A549 (cell line): ENCODE measurements around the gene FOXO6. TPM values are rescaled to one million over a fixed set of nuclear protein-coding genes. Genes with fewer than 3 reads are reported as not detected.

Experiments
- ATAC-seq, 2 experiments: fragments of 200-7000 bp in 1 of 2; fragments of >200 bp in 1 of 2; cut with Nextera tagmentation in 1 of 2; cut with Tn5 transposase in 1 of 2; 3 replicates each; pipeline versions ENCODE4 v1.8.0 to v1.9.1; 2018 to 2020; ENCODE audit warnings: mild to moderate bottlenecking in 1 of 2, moderate library complexity in 1 of 2
- CTCF ChIA-PET: fragments of 300-600 bp; sonication (Branson Sonifier 250); formaldehyde crosslinking; extraction: SDS; loops from one replicate; lab custom pipeline; 2021; ENCODE audit warnings: antibody characterized with exemption, inconsistent platforms; lab: Yijun Ruan, JAX
- POLR2A ChIA-PET: fragments of 350-600 bp; formaldehyde crosslinking; extraction: SDS; loops from one replicate; lab custom pipeline; 2021; ENCODE audit warnings: antibody characterized with exemption, inconsistent platforms; lab: Yijun Ruan, JAX
- DNase-seq, 2 experiments: peaks; one replicate each; pipeline versions ENCODE4 v3.0.0 to v3.0.0-alpha.2; 2011 to 2016; ENCODE audit warnings: low read depth in 1 of 2, low spot score in 1 of 2
- FAIRE-seq: peaks from 2 replicates; lab custom pipeline; 2011; peaks lifted over from hg19 to GRCh38; lab: Jason Lieb, UNC
- H3K27ac ChIP-seq, 2 experiments: fragments of >200 bp; sonication (Bioruptor Twin); formaldehyde crosslinking; 3 replicates each; pipeline ENCODE4 v1.5.1; 2016 to 2017
- H3K4me1 ChIP-seq: fragments of >200 bp; sonication (Bioruptor Twin); formaldehyde crosslinking; 3 replicates; pipeline ENCODE4 v1.6.1; 2016
- H3K4me2 ChIP-seq: fragments of >200 bp; sonication (Bioruptor Twin); formaldehyde crosslinking; 3 replicates; pipeline ENCODE4 v1.6.1; 2016
- H3K4me3 ChIP-seq: fragments of >200 bp; sonication (Bioruptor Twin); formaldehyde crosslinking; 3 replicates; pipeline ENCODE4 v1.5.1; 2016
- H3K9me3 ChIP-seq: fragments of >200 bp; sonication (Bioruptor Twin); formaldehyde crosslinking; 3 replicates; pipeline ENCODE4 v1.6.1; 2016
- ATOH8 ChIP-seq: fragments of 250-450 bp; sonication (Bioruptor Pico); IDR thresholded peaks from 2 replicates; pipeline ENCODE4 v1.5.0; 2020; ENCODE audit warnings: low read depth, mild to moderate bottlenecking, moderate library complexity
- CBX2 ChIP-seq: fragments of 200-600 bp; sonication (generic); IDR thresholded peaks from 2 replicates; pipeline ENCODE4 v1.6.1; 2016; ENCODE audit warnings: low read depth, mild to moderate bottlenecking, borderline replicate concordance
- CBX8 ChIP-seq: fragments of 200-600 bp; sonication (generic); IDR thresholded peaks from 2 replicates; pipeline ENCODE4 v1.6.1; 2016
- CHD2 ChIP-seq: fragments of 150-350 bp; IDR thresholded peaks from 2 replicates; pipeline ENCODE4 v1.6.1; 2014; ENCODE audit warnings: low read length; ENCODE audit not compliant: partially characterized antibody
- CHD4 ChIP-seq: fragments of 200-600 bp; sonication (generic); IDR thresholded peaks from 2 replicates; pipeline ENCODE4 v1.6.1; 2016; ENCODE audit warnings: antibody characterized with exemption, mild to moderate bottlenecking, borderline replicate concordance
- EHF ChIP-seq: fragments of 250-450 bp; sonication (Bioruptor Pico); IDR thresholded peaks from 2 replicates; pipeline ENCODE4 v1.5.0; 2020; ENCODE audit warnings: mild to moderate bottlenecking
- EHMT2 ChIP-seq: fragments of 200-600 bp; sonication (generic); IDR thresholded peaks from 2 replicates; pipeline ENCODE4 v1.6.1; 2016; ENCODE audit warnings: antibody characterized with exemption, low read depth, mild to moderate bottlenecking, moderate library complexity
- EP300 ChIP-seq, 2 experiments: fragments of >200 bp; sonication (Bioruptor Twin); formaldehyde crosslinking; IDR thresholded peaks; 2 replicates in 1 of 2; 3 replicates in 1 of 2; pipeline ENCODE4 v1.6.1; 2016 to 2017
- ESRRA ChIP-seq: fragments of 150-350 bp; IDR thresholded peaks from 2 replicates; pipeline ENCODE4 v1.6.1; 2014; ENCODE audit warnings: mild to moderate bottlenecking, low read length, borderline replicate concordance
- FOSB ChIP-seq: fragments of 250-450 bp; sonication (Bioruptor Pico); IDR thresholded peaks from 2 replicates; pipeline ENCODE4 v1.5.0; 2020; ENCODE audit warnings: mild to moderate bottlenecking, moderate library complexity
- FOXS1 ChIP-seq: fragments of 250-450 bp; sonication (Bioruptor Pico); IDR thresholded peaks from 2 replicates; pipeline ENCODE4 v1.5.0; 2020; ENCODE audit warnings: mild to moderate bottlenecking, moderate library complexity
- HDAC2 ChIP-seq: fragments of 200-600 bp; sonication (generic); IDR thresholded peaks from 2 replicates; pipeline ENCODE4 v1.6.1; 2016
- HES2 ChIP-seq: fragments of >200 bp; sonication (Bioruptor Twin); formaldehyde crosslinking; IDR thresholded peaks from 2 replicates; pipeline ENCODE4 v1.6.1; 2016
- HOXA7 ChIP-seq: fragments of 250-450 bp; sonication (Bioruptor Pico); IDR thresholded peaks from 2 replicates; pipeline ENCODE4 v1.5.0; 2020; ENCODE audit warnings: mild to moderate bottlenecking, moderate library complexity
- HOXB13 ChIP-seq: fragments of 250-450 bp; sonication (Bioruptor Pico); IDR thresholded peaks from 2 replicates; pipeline ENCODE4 v1.5.0; 2020; ENCODE audit warnings: low read depth, mild to moderate bottlenecking, moderate library complexity
- HOXB5 ChIP-seq: fragments of 250-450 bp; sonication (Bioruptor Pico); IDR thresholded peaks from 2 replicates; pipeline ENCODE4 v1.5.0; 2020; ENCODE audit warnings: mild to moderate bottlenecking, moderate library complexity
- JUNB ChIP-seq: fragments of >200 bp; sonication (Bioruptor Twin); formaldehyde crosslinking; IDR thresholded peaks from 2 replicates; pipeline ENCODE4 v1.6.1; 2016
- MAZ ChIP-seq: fragments of 150-350 bp; IDR thresholded peaks from 2 replicates; pipeline ENCODE4 v1.6.1; 2014; ENCODE audit warnings: antibody characterized with exemption, low read depth, low read length, borderline replicate concordance
- NFE2L2 ChIP-seq: fragments of 150-350 bp; conservative IDR thresholded peaks from 2 replicates; pipeline ENCODE4 v1.6.1; 2014; ENCODE audit warnings: low read length
- NPAS2 ChIP-seq: fragments of 250-450 bp; sonication (Bioruptor Pico); IDR thresholded peaks from 2 replicates; pipeline ENCODE4 v1.8.0; 2022; ENCODE audit warnings: mild to moderate bottlenecking, moderate library complexity, borderline replicate concordance
- PBX3 ChIP-seq: IDR thresholded peaks from 2 replicates; pipeline ENCODE4 v1.6.1; 2012
- PHF8 ChIP-seq: fragments of 200-600 bp; sonication (generic); IDR thresholded peaks from 2 replicates; pipeline ENCODE4 v1.6.1; 2016; ENCODE audit warnings: low read depth, mild to moderate bottlenecking, antibody characterized with exemption, moderate library complexity, borderline replicate concordance
- POLR2A ChIP-seq: IDR thresholded peaks from 2 replicates; pipeline ENCODE4 v1.6.1; 2012; ENCODE audit warnings: mild to moderate bottlenecking, low read length
- RAD21 ChIP-seq, 2 experiments: fragments of >200 bp in 1 of 2; sonication (Bioruptor Twin) in 1 of 2; formaldehyde crosslinking in 1 of 2; IDR thresholded peaks in 1 of 2; conservative IDR thresholded peaks in 1 of 2; 2 replicates in 1 of 2; 3 replicates in 1 of 2; pipeline ENCODE4 v1.6.1; 2012 to 2018; ENCODE audit warnings: inconsistent platforms in 1 of 2
- RFX5 ChIP-seq: fragments of 450-650 bp; IDR thresholded peaks from 2 replicates; pipeline ENCODE4 v1.7.1; 2014; ENCODE audit warnings: antibody characterized with exemption, mild to moderate bottlenecking, moderate library complexity
- ZC3H11A ChIP-seq: fragments of 450-650 bp; IDR thresholded peaks from 2 replicates; pipeline ENCODE4 v1.6.1; 2014; ENCODE audit warnings: antibody characterized with exemption, mild to moderate bottlenecking
- ZFP36 ChIP-seq: fragments of 450-650 bp; IDR thresholded peaks from 2 replicates; pipeline ENCODE4 v1.6.1; 2014; ENCODE audit warnings: borderline replicate concordance; ENCODE audit not compliant: partially characterized antibody
- ZNF302 ChIP-seq: fragments of 250-450 bp; sonication (Bioruptor Pico); IDR thresholded peaks from 2 replicates; pipeline ENCODE4 v1.9.0; 2021; ENCODE audit warnings: inconsistent platforms, mild to moderate bottlenecking, moderate library complexity
- ZSCAN20 ChIP-seq: fragments of 250-450 bp; sonication (Bioruptor Pico); IDR thresholded peaks from 2 replicates; pipeline ENCODE4 v1.8.0; 2022; ENCODE audit warnings: mild to moderate bottlenecking, moderate library complexity
- WGBS: methylation state at CpG from one replicate; pipeline ENCODE4 v1.1.6; 2017; ENCODE audit errors: missing lambda C conversion rate; 5-methylcytosine and 5-hydroxymethylcytosine counted together
- polyA plus RNA-seq, 4 experiments: library from polyadenylated mRNA; depleted of rRNA in 3 of 4; stranded (reverse); fragments of >200 nt; fragmentation: RNase III in 1 of 4; extraction: RNeasy Plus Mini Kit Qiagen cat#74134 plus additional on column Dnase treatment in 1 of 4; gene quantifications; 2 replicates in 3 of 4; 3 replicates in 1 of 4; pipeline ENCODE4 v1.2.3, GENCODE V29; 2011 to 2017

FOXO6 gene
- polyA plus RNA-seq, 2 of the 4 experiments (the other 2 are of a cell fraction): 0.10 to 0.25 TPM

GRCh38 chr1:41394959-41395956 is 34.0 kb downstream of the FOXO6 start:
- ATAC-seq: peak; percentile 62 to 68
- TF ChIP-seq ZSCAN20: no peak
- TF ChIP-seq ZFP36: no peak
- no peak for TF ChIP-seq HOXA7 (CRISPR knock-in tag)
- no peak for TF ChIP-seq CHD4
- no peak for TF ChIP-seq ATOH8 (CRISPR knock-in tag)
- no peak for TF ChIP-seq NPAS2
- TF ChIP-seq, all 56 proteins: peak for 0
- CTCF ChIA-PET: interaction anchor here (0.6 to 6.0 kb wide), 4 partner anchors 15 to 108 kb away, joined by 3 to 31 read pairs (median 4); no protein-coding TSS in a partner anchor

GRCh38 chr1:41396084-41396483 is 34.9 kb downstream of the FOXO6 start:
- FAIRE-seq: no peak
- CTCF ChIA-PET: interaction anchor here (0.6 to 6.0 kb wide), 3 partner anchors 21 to 108 kb away, joined by 3 to 31 read pairs (median 6); no protein-coding TSS in a partner anchor
- ATAC-seq: no peak

More at GRCh38 chr1:41394959-41395956, 34.0 kb downstream of the FOXO6 start:
- Histone ChIP-seq H3K9me3 (no peaks in the 10 kb centered on the region), H3K4me1 (no peaks in the 10 kb centered on the region), H3K4me3 (no peak overlapping the region), H3K4me2 (no peak overlapping the region), H3K27ac (no peak overlapping the region)
- 73% methylated on average over 8 of the region's 14 CpGs for WGBS
- no peak for FAIRE-seq
- no peak for DNase-seq
- POLR2A ChIA-PET: interaction anchor here (1.0 kb wide), 1 partner anchor 13 kb away, joined by 3 read pairs; no protein-coding TSS in a partner anchor

GRCh38 chr1:41397020-41397419 is 35.8 kb downstream of the FOXO6 start:
- H3K27ac ChIP-seq: no peak overlapping the region
- ChIA-PET CTCF (interaction anchor here (6.0 kb wide), 1 partner anchor 20 kb away, joined by 31 read pairs; no protein-coding TSS in a partner anchor), POLR2A (no interaction called here)
- H3K4me3 ChIP-seq: no peak overlapping the region
- H3K9me3 ChIP-seq: no peaks in the 10 kb centered on the region
- H3K4me1 ChIP-seq: no peaks in the 10 kb centered on the region
- TF ChIP-seq HOXA7 (CRISPR knock-in tag) (no peak), CBX8 (no peak), HOXB13 (CRISPR knock-in tag) (no peak), CHD4 (no peak), JUNB (no peak), EHF (CRISPR knock-in tag) (no peak), FOXS1 (CRISPR knock-in tag) (no peak), HOXB5 (no peak), HDAC2 (no peak), NFE2L2 (no peak), PBX3 (no peak), ZNF302 (CRISPR knock-in tag) (no peak), CBX2 (no peak)
- TF ChIP-seq, all 56 proteins: peak for 0
- WGBS: 69% methylated on average over 5 of the region's 5 CpGs
- H3K4me2 ChIP-seq: no peak overlapping the region
- DNase-seq (no peak), ATAC-seq (no peak), FAIRE-seq (no peak)

More at GRCh38 chr1:41396084-41396483, 34.9 kb downstream of the FOXO6 start:
- Histone ChIP-seq H3K4me3 (no peak overlapping the region), H3K4me1 (no peaks in the 10 kb centered on the region), H3K27ac (no peak overlapping the region), H3K9me3 (no peaks in the 10 kb centered on the region), H3K4me2 (no peak overlapping the region)
- DNase-seq: no peak
- 69% methylated on average over 9 of the region's 14 CpGs for WGBS
- TF ChIP-seq CBX8: no peak
- TF ChIP-seq CHD2: no peak
- no peak for TF ChIP-seq EP300 (IDR thresholded peaks at IDR 0.05)
- TF ChIP-seq ZC3H11A: no peak
- TF ChIP-seq NPAS2: no peak
- TF ChIP-seq RAD21 (conservative IDR thresholded peaks at IDR 0.05 in 1 of 2, IDR thresholded peaks at IDR 0.05 in 1 of 2): no peak
- no peak for TF ChIP-seq POLR2A
- no peak for TF ChIP-seq ESRRA
- TF ChIP-seq RFX5: no peak
- TF ChIP-seq MAZ: no peak
- TF ChIP-seq ZNF302 (CRISPR knock-in tag): no peak
- no peak for TF ChIP-seq NFE2L2
- no peak for TF ChIP-seq HDAC2
- no peak for TF ChIP-seq EHMT2
- TF ChIP-seq PHF8: no peak
- TF ChIP-seq HES2: no peak
- TF ChIP-seq HOXB13 (CRISPR knock-in tag): no peak
- no peak for TF ChIP-seq FOSB (CRISPR knock-in tag)
- POLR2A ChIA-PET: no interaction called here
